ENCODE measurements around the gene KRTAP5-9.

KRTAP5-9 gene

DNA sequence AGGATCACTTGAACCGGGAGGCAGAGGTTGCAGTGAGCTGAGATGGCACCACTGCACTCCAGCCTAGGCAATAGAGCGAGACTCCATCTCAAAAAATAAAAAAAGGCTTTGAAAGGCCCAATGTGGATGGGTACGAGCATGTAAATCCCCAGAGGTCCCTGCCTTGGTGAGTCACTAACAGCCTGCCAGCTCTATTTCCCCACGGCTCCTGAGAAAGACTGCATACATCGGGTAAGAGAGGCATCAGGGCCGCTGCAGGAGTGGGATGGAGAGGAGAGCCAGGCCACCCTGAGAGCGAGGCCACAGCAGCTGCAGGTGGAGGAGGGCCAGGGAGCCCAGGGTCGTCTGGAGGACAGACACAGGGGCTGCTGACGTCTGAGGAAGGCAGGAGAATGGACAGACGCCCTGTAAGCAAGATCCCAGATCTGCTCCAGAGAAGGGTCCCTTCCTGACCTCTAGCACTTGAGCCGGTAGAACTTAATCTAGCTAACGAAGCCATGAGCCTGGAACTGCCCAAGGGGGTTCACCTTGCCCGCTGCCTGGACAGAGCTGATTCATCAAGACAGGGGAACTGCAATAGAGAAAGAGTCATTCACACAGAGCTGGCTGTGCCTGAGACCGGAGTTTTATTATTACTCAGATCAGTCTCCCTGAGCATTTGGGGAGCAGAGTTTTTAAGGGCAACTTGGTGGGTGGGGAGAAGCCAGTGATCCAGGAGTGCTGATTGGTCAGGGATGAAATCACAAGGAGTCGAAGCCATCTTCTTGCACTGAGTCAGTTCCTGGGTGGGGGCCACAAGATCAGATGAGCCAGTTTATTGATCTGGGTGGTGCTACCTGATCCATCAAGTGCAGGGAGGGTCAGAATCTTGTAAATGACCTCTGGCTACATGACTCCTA is 5.1 kb upstream of the KRTAP5-9 start:
- H3K36me3 ChIP-seq (ENCODE audit: control insufficient read depth, low read length), result no peaks in the 10 kb centered on the region
- no peaks in the 10 kb centered on the region for H4K20me1 ChIP-seq (ENCODE audit: control insufficient read depth, insufficient read depth, low read depth, low read length)
- no peaks in the 10 kb centered on the region for H3K9me2 ChIP-seq (replicated peaks; ENCODE audit: control insufficient read depth, low read length)
- peaks cover 3% of the 10 kb centered on the region for H3K9me3 ChIP-seq (ENCODE audit: control insufficient read depth, insufficient read depth, low read length)
- H3K27me3 ChIP-seq (ENCODE audit: control insufficient read depth, low read length), result peaks cover 19% of the 10 kb centered on the region
- H3K4me1 ChIP-seq (ENCODE audit: control insufficient read depth, low read length), result no peaks in the 10 kb centered on the region
- H3F3A ChIP-seq (ENCODE audit: control insufficient read depth, insufficient read depth), result no peaks in the 10 kb centered on the region
- no peaks in the 10 kb centered on the region for H3K79me2 ChIP-seq (ENCODE audit: control insufficient read depth, low read length)
- TF ChIP-seq EZH2phosphoT487 (IDR thresholded peaks at IDR 0.05; ENCODE audit: borderline replicate concordance, low read length) (no peak), CTCF (IDR thresholded peaks at IDR 0.05; ENCODE audit: low read depth, low read length, poor library complexity, severe bottlenecking) (no peak)
- H3K27ac ChIP-seq (ENCODE audit: low read depth, low read length), result no peak overlapping the region
- no peak overlapping the region for H3K4me3 ChIP-seq (ENCODE audit: low read length)
- no peak overlapping the region for H3K4me2 ChIP-seq (ENCODE audit: low read length)

DNA sequence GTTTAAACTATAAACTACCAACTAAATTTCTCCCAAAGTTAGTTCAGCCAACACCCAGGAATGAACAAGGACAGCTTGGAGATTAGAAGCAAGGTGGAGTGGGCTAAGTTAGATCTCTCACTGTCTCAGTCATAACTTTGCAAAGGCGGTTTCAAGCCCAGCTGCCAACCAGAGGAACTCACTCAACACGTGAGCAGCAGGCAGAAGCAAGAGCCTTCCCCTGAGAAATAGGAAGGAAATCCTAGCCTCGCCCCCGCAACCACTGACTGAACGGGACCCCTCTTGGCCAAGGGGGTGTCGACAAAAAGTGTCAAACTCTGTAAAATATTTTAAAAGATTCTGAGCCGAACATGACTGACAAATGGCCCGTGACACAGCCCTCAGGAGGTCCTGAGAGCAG is 4.4 kb upstream of the KRTAP5-9 start:
- Histone ChIP-seq H3K79me2 (ENCODE audit: control insufficient read depth, low read length) (no peaks in the 10 kb centered on the region), H3K9me3 (ENCODE audit: control insufficient read depth, insufficient read depth, low read length) (peaks cover 3% of the 10 kb centered on the region), H3K9me2 (replicated peaks; ENCODE audit: control insufficient read depth, low read length) (no peaks in the 10 kb centered on the region), H3K27me3 (ENCODE audit: control insufficient read depth, low read length) (peaks cover 21% of the 10 kb centered on the region), H3K36me3 (ENCODE audit: control insufficient read depth, low read length) (no peaks in the 10 kb centered on the region), H3F3A (ENCODE audit: control insufficient read depth, insufficient read depth) (no peaks in the 10 kb centered on the region), H4K20me1 (ENCODE audit: control insufficient read depth, insufficient read depth, low read depth, low read length) (no peaks in the 10 kb centered on the region), H3K4me2 (ENCODE audit: low read length) (no peak overlapping the region), H3K4me3 (ENCODE audit: low read length) (no peak overlapping the region), H3K27ac (ENCODE audit: low read depth, low read length) (no peak overlapping the region), H3K4me1 (ENCODE audit: control insufficient read depth, low read length) (no peaks in the 10 kb centered on the region)
- TF ChIP-seq EZH2phosphoT487 (IDR thresholded peaks at IDR 0.05; ENCODE audit: borderline replicate concordance, low read length), result no peak
- TF ChIP-seq CTCF (IDR thresholded peaks at IDR 0.05; ENCODE audit: low read depth, low read length, poor library complexity, severe bottlenecking), result no peak

GRCh38 chr11:71544525-71545214 is 3.5 kb upstream of the KRTAP5-9 start:
- Histone ChIP-seq H3K4me3 (ENCODE audit: low read length) (no peak overlapping the region), H3K4me2 (ENCODE audit: low read length) (no peak overlapping the region), H3K4me1 (ENCODE audit: control insufficient read depth, low read length) (no peaks in the 10 kb centered on the region), H3K27ac (ENCODE audit: low read depth, low read length) (no peak overlapping the region), H3K9me3 (ENCODE audit: control insufficient read depth, insufficient read depth, low read length) (peaks cover 3% of the 10 kb centered on the region), H3K36me3 (ENCODE audit: control insufficient read depth, low read length) (no peaks in the 10 kb centered on the region), H3K27me3 (ENCODE audit: control insufficient read depth, low read length) (peaks cover 24% of the 10 kb centered on the region), H3K9me2 (replicated peaks; ENCODE audit: control insufficient read depth, low read length) (no peaks in the 10 kb centered on the region), H3F3A (ENCODE audit: control insufficient read depth, insufficient read depth) (no peaks in the 10 kb centered on the region), H3K79me2 (ENCODE audit: control insufficient read depth, low read length) (no peaks in the 10 kb centered on the region), H4K20me1 (ENCODE audit: control insufficient read depth, insufficient read depth, low read depth, low read length) (no peaks in the 10 kb centered on the region)
- TF ChIP-seq EZH2phosphoT487 (IDR thresholded peaks at IDR 0.05; ENCODE audit: borderline replicate concordance, low read length) (no peak), CTCF (IDR thresholded peaks at IDR 0.05; ENCODE audit: low read depth, low read length, poor library complexity, severe bottlenecking) (no peak)
